Common myeloid progenitor, CD34-positive (primary cell): Measurements from ENCODE around the gene ZNF749.

ENCODE experiments used
- CTCF ChIA-PET: fragments of 350-600 bp; sonication (Branson Sonifier 250); formaldehyde crosslinking; loops from one replicate; lab custom pipeline; 2021; ENCODE audit warnings: antibody characterized with exemption; lab: Charles Lee
- POLR2A ChIA-PET: fragments of 350-600 bp; sonication (Branson Sonifier 250); formaldehyde crosslinking; loops from one replicate; lab custom pipeline; 2021; ENCODE audit warnings: antibody characterized with exemption; lab: Charles Lee
- DNase-seq, 3 donors: peaks; one replicate each; pipeline versions ENCODE4 v3.0.0 to v3.0.0-alpha.2; 2013
- H3K27ac ChIP-seq, 2 experiments: 1 replicate in 1 of 2; 2 replicates in 1 of 2; pipeline ENCODE4 v1.7.0; 2013; ENCODE audit warnings: inconsistent platforms in 2 of 2, low read length in 2 of 2, mild to moderate bottlenecking in 2 of 2, low read depth in 1 of 2, moderate library complexity in 1 of 2; ENCODE audit not compliant: severe bottlenecking in 2 of 2, insufficient read depth in 1 of 2, poor library complexity in 1 of 2
- H3K27me3 ChIP-seq, 5 experiments: replicated peaks in 2 of 5; 1 replicate in 3 of 5; 2 replicates in 2 of 5; pipeline versions ENCODE4 v1.6.1 to v1.7.0; 2013; ENCODE audit warnings: low read length in 4 of 5, mild to moderate bottlenecking in 2 of 5, moderate library complexity in 2 of 5, inconsistent platforms in 1 of 5; ENCODE audit not compliant: insufficient read depth in 5 of 5, control insufficient read depth in 4 of 5
- H3K36me3 ChIP-seq, 4 experiments: 1 replicate in 2 of 4; 2 replicates in 2 of 4; pipeline versions ENCODE4 v1.6.1 to v1.7.0; 2013; ENCODE audit warnings: low read length in 3 of 4, control low read depth in 1 of 4, mild to moderate bottlenecking in 1 of 4; ENCODE audit not compliant: control insufficient read depth in 4 of 4, insufficient read depth in 4 of 4
- H3K4me1 ChIP-seq, 4 experiments: 1 replicate in 3 of 4; 2 replicates in 1 of 4; pipeline versions ENCODE4 v1.6.1 to v1.7.1; 2013; ENCODE audit warnings: low read length in 3 of 4, mild to moderate bottlenecking in 3 of 4, control low read depth in 1 of 4, inconsistent platforms in 1 of 4, moderate library complexity in 1 of 4; ENCODE audit not compliant: control insufficient read depth in 4 of 4, insufficient read depth in 4 of 4; ENCODE audit errors: control extremely low read depth in 1 of 4
- H3K4me3 ChIP-seq, 7 experiments: 1 replicate in 4 of 7; 2 replicates in 3 of 7; pipeline versions ENCODE4 v1.5.1 to v1.7.0; 2013; ENCODE audit warnings: mild to moderate bottlenecking in 7 of 7, low read length in 6 of 7, moderate library complexity in 6 of 7, inconsistent platforms in 2 of 7, low read depth in 2 of 7, control low read depth in 1 of 7; ENCODE audit not compliant: insufficient read depth in 4 of 7, control insufficient read depth in 1 of 7; ENCODE audit errors: extremely low read depth in 1 of 7
- H3K9me3 ChIP-seq, 5 experiments: 1 replicate in 4 of 5; 2 replicates in 1 of 5; pipeline versions ENCODE4 v1.6.1 to v1.7.1; 2013; ENCODE audit warnings: low read length in 4 of 5, mild to moderate bottlenecking in 2 of 5, inconsistent platforms in 1 of 5, low read depth in 1 of 5, moderate library complexity in 1 of 5; ENCODE audit not compliant: control insufficient read depth in 4 of 5, insufficient read depth in 2 of 5; ENCODE audit errors: control extremely low read depth in 1 of 5
- WGBS: methylation state at CpG from one replicate; pipeline ENCODE4 v1.1.5; 2013; ENCODE audit not compliant: insufficient coverage; 5-methylcytosine and 5-hydroxymethylcytosine counted together

Gene ZNF749

GRCh38 chr19:57436417-57436816, 1.3 kb downstream of the ZNF749 start:
- DNase-seq = no peak
- ChIA-PET CTCF (interaction anchor here (1.4 kb wide), 2 partner anchors 22 to 30 kb away, joined by 3 to 4 read pairs; no protein-coding TSS in a partner anchor), POLR2A (interaction anchor here (1.2 kb wide), 1 partner anchor 273 kb away, joined by 3 read pairs; the partner anchor contains the start of gene ZNF154)
- Histone ChIP-seq H3K27me3 (no peaks in the 10 kb centered on the region), H3K9me3 (peaks cover 0 to 25% (median 17%) of the 10 kb centered on the region in 5 experiments), H3K27ac (no peak overlapping the region), H3K4me3 (peak overlapping the region in 4 of 7 experiments; percentile 76 to 96 (median 90)), H3K36me3 (peaks cover 7 to 32% (median 22%) of the 10 kb centered on the region in 4 experiments), H3K4me1 (peaks cover 4 to 20% (median 14%) of the 10 kb centered on the region in 4 experiments)
- WGBS = no CpG with 5 or more reads among the region's 1 CpG

GRCh38 chr19:57437931-57438330, 2.8 kb downstream of the ZNF749 start:
- ChIA-PET POLR2A (no interaction called here), CTCF (interaction anchor here (1.2 kb wide), 1 partner anchor 12 kb away, joined by 4 read pairs; no protein-coding TSS in a partner anchor)
- Histone ChIP-seq H3K36me3 (peaks cover 9 to 45% (median 32%) of the 10 kb centered on the region in 4 experiments), H3K4me3 (no peak overlapping the region), H3K4me1 (peaks cover 4 to 20% (median 14%) of the 10 kb centered on the region in 4 experiments), H3K27ac (no peak overlapping the region), H3K9me3 (peaks cover 0 to 39% (median 30%) of the 10 kb centered on the region in 5 experiments), H3K27me3 (no peaks in the 10 kb centered on the region)
- DNase-seq = no peak
- WGBS = 90% methylated on average over 3 of the region's 4 CpGs

- Histone ChIP-seq H3K4me1 (peaks cover 4 to 20% (median 14%) of the 10 kb centered on the region in 4 experiments), H3K9me3 (peaks cover 0 to 49% (median 39%) of the 10 kb centered on the region in 5 experiments), H3K36me3 (peaks cover 16 to 55% (median 42%) of the 10 kb centered on the region in 4 experiments), H3K27me3 (no peaks in the 10 kb centered on the region), H3K4me3 (no peak overlapping the region), H3K27ac (no peak overlapping the region)
- 80% methylated on average over 8 of the region's 9 CpGs for WGBS
- no peak for DNase-seq
- CTCF ChIA-PET = no interaction called here
- POLR2A ChIA-PET = no interaction called here
These were observed 3.8 kb downstream of the ZNF749 start for GRCh38 chr19:57438925-57439324.

- ChIA-PET CTCF (no interaction called here), POLR2A (no interaction called here)
- H3K9me3 ChIP-seq = peaks cover 4 to 76% (median 57%) of the 10 kb centered on the region in 5 experiments
- DNase-seq = no peak
- H3K4me3 ChIP-seq = no peak overlapping the region
- no peaks in the 10 kb centered on the region for H3K4me1 ChIP-seq
- H3K36me3 ChIP-seq = peaks cover 22 to 81% (median 61%) of the 10 kb centered on the region in 4 experiments
- H3K27ac ChIP-seq = no peak overlapping the region
- no peaks in the 10 kb centered on the region for H3K27me3 ChIP-seq
- WGBS = 96% methylated on average over 4 of the region's 7 CpGs
These were observed 7.0 kb downstream of the ZNF749 start for GRCh38 chr19:57441979-57442752.

- H3K27ac ChIP-seq = no peak overlapping the region
- H3K36me3 ChIP-seq = peaks cover 22 to 76% (median 57%) of the 10 kb centered on the region in 4 experiments
- H3K27me3 ChIP-seq = no peaks in the 10 kb centered on the region
- H3K9me3 ChIP-seq = peaks cover 4 to 78% (median 55%) of the 10 kb centered on the region in 5 experiments
- POLR2A ChIA-PET = no interaction called here
- no peaks in the 10 kb centered on the region for H3K4me1 ChIP-seq
- peak overlapping the region in 1 of 7 experiments; percentile 6 for H3K4me3 ChIP-seq
- DNase-seq = peak in 1 of 3 donors; percentile 9
- 94% methylated on average over 5 of the region's 5 CpGs for WGBS
- CTCF ChIA-PET = no interaction called here
These were observed 8.1 kb downstream of the ZNF749 start for GRCh38 chr19:57443121-57443696.

- H3K27ac ChIP-seq = no peak overlapping the region
- H3K36me3 ChIP-seq = peaks cover 3 to 40% (median 5%) of the 10 kb centered on the region in 4 experiments
- POLR2A ChIA-PET = no interaction called here
- 92% methylated on average over 2 of the region's 3 CpGs for WGBS
- H3K4me1 ChIP-seq = no peaks in the 10 kb centered on the region
- no peak overlapping the region for H3K4me3 ChIP-seq
- H3K27me3 ChIP-seq = no peaks in the 10 kb centered on the region
- CTCF ChIA-PET = no interaction called here
- peaks cover 3 to 60% (median 32%) of the 10 kb centered on the region in 5 experiments for H3K9me3 ChIP-seq
- no peak for DNase-seq
These were observed 17.2 kb downstream of the ZNF749 start for GRCh38 chr19:57452307-57452706.
